Vagina (tissue), 2 donors: Measurements from ENCODE around the gene GCH1. TPM values are rescaled to one million over a fixed set of nuclear protein-coding genes. Genes with fewer than 3 reads are reported as not detected.

Source experiments
- DNase-seq, 2 donors: peaks; one replicate each; pipeline ENCODE4 v3.0.0-alpha.2; 2017; ENCODE audit errors: extremely low spot score in 2 of 2
- H3K27ac ChIP-seq: fragments of 200-600 bp; sonication (generic); one replicate; pipeline ENCODE4 v1.5.1; 2019
- H3K27me3 ChIP-seq: fragments of 200-600 bp; sonication (generic); one replicate; pipeline ENCODE4 v1.5.1; 2019
- H3K36me3 ChIP-seq, 2 donors: fragments of 200-600 bp; sonication (generic); one replicate each; pipeline ENCODE4 v1.5.1; 2017 to 2019
- H3K4me1 ChIP-seq: fragments of 200-600 bp; sonication (generic); one replicate; pipeline ENCODE4 v1.5.1; 2019
- H3K4me3 ChIP-seq, 2 donors: fragments of 200-600 bp; sonication (generic); 1 replicate in 1 of 2; 2 replicates in 1 of 2; pipeline ENCODE4 v1.5.1; 2016 to 2019
- H3K9me3 ChIP-seq: fragments of 200-600 bp; sonication (generic); one replicate; pipeline ENCODE4 v1.5.1; 2019
- POLR2A ChIP-seq, 2 donors: fragments of 450-650 bp; IDR thresholded peaks; one replicate each; pipeline ENCODE4 v1.6.1; 2017; ENCODE audit warnings: antibody characterized with exemption in 2 of 2, mild to moderate bottlenecking in 2 of 2, moderate library complexity in 2 of 2
- POLR2AphosphoS5 ChIP-seq, 2 donors: sonication (generic); formaldehyde crosslinking; IDR thresholded peaks; one replicate each; pipeline ENCODE4 v1.9.0; 2017; ENCODE audit warnings: antibody characterized with exemption in 2 of 2, mild to moderate bottlenecking in 2 of 2, low read depth in 1 of 2; ENCODE audit not compliant: insufficient read depth in 1 of 2
- intact Hi-C: fragments of 100-400 bp; cut with DNase I; formaldehyde crosslinking; loops from one replicate; pipeline ENCODE4 v1.15.1; 2023
- total RNA-seq: library from RNA; depleted of rRNA; stranded (reverse); fragments of >200 nt; gene quantifications from one replicate; pipeline ENCODE4 v1.2.3, GENCODE V29; 2016
- TF ChIP-seq, protein P1 (sequence below), 3 experiments: fragments of 450-650 bp in 2 of 3; fragments of 200-600 bp in 1 of 3; sonication (generic) in 1 of 3; IDR thresholded peaks; one replicate each; pipeline ENCODE4 v1.5.1; 2017 to 2019; ENCODE audit warnings: antibody characterized with exemption in 3 of 3, mild to moderate bottlenecking in 2 of 3, moderate library complexity in 2 of 3

GCH1 gene
- total RNA-seq, 1 donor from 2014 or later, result 22.1 TPM

GRCh38 chr14:54837508-54838149, 65.0 kb downstream of the GCH1 start:
- TF ChIP-seq POLR2AphosphoS5 (IDR thresholded peaks at IDR 0.05; ENCODE audit: insufficient read depth in 1 of 2, low read depth in 1 of 2) (no peak), POLR2A (IDR thresholded peaks at IDR 0.05) (no peak)
- TF ChIP-seq, protein P1, sequence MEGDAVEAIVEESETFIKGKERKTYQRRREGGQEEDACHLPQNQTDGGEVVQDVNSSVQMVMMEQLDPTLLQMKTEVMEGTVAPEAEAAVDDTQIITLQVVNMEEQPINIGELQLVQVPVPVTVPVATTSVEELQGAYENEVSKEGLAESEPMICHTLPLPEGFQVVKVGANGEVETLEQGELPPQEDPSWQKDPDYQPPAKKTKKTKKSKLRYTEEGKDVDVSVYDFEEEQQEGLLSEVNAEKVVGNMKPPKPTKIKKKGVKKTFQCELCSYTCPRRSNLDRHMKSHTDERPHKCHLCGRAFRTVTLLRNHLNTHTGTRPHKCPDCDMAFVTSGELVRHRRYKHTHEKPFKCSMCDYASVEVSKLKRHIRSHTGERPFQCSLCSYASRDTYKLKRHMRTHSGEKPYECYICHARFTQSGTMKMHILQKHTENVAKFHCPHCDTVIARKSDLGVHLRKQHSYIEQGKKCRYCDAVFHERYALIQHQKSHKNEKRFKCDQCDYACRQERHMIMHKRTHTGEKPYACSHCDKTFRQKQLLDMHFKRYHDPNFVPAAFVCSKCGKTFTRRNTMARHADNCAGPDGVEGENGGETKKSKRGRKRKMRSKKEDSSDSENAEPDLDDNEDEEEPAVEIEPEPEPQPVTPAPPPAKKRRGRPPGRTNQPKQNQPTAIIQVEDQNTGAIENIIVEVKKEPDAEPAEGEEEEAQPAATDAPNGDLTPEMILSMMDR (IDR thresholded peaks at IDR 0.05), result no peak
- no peaks in the 10 kb centered on the region for H3K36me3 ChIP-seq
- no peak overlapping the region for H3K4me3 ChIP-seq
- no peak overlapping the region for H3K27ac ChIP-seq
- no peaks in the 10 kb centered on the region for H3K27me3 ChIP-seq
- intact Hi-C loops, result no loop called here
- no peaks in the 10 kb centered on the region for H3K9me3 ChIP-seq
- H3K4me1 ChIP-seq, result no peaks in the 10 kb centered on the region
- DNase-seq, result no peak

DNA sequence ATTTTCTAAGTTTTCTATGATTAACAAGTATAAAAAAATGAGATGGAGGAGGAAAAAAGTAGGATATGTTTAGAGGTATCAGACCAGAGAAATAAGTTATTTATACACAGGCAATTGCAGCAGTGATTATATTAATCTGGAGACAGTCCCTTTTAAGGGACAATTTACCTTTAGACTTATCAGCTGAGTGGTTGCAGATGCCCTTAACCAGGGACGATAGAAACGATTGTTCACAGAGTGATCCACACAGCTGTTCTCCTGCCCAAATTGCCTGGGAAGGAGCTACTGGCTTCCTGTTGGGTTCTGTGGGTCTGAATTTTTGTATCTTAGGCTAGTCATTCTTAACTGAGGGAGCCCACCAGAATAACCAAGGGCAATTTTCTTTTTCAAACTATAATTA, 66.4 kb downstream of the GCH1 start:
- Histone ChIP-seq H3K4me3 (no peak overlapping the region), H3K27ac (no peak overlapping the region), H3K27me3 (no peaks in the 10 kb centered on the region), H3K36me3 (no peaks in the 10 kb centered on the region), H3K9me3 (no peaks in the 10 kb centered on the region), H3K4me1 (no peaks in the 10 kb centered on the region)
- TF ChIP-seq POLR2A (IDR thresholded peaks at IDR 0.05) (no peak), POLR2AphosphoS5 (IDR thresholded peaks at IDR 0.05; ENCODE audit: insufficient read depth in 1 of 2, low read depth in 1 of 2) (no peak)
- TF ChIP-seq, protein P1 (IDR thresholded peaks at IDR 0.05), result no peak
- no peak for DNase-seq
- intact Hi-C loops, result no loop called here

- intact Hi-C loops, result no loop called here
- Histone ChIP-seq H3K4me3 (no peak overlapping the region), H3K27ac (no peak overlapping the region), H3K27me3 (no peaks in the 10 kb centered on the region), H3K9me3 (no peaks in the 10 kb centered on the region), H3K4me1 (no peaks in the 10 kb centered on the region), H3K36me3 (no peaks in the 10 kb centered on the region)
- DNase-seq, result no peak
- TF ChIP-seq, protein P1 (IDR thresholded peaks at IDR 0.05), result no peak
- TF ChIP-seq POLR2A (IDR thresholded peaks at IDR 0.05) (no peak), POLR2AphosphoS5 (IDR thresholded peaks at IDR 0.05; ENCODE audit: insufficient read depth in 1 of 2, low read depth in 1 of 2) (no peak)
Observed at GRCh38 chr14:54834727-54835126, 67.9 kb downstream of the GCH1 start.

- no peak for DNase-seq
- intact Hi-C loops, result no loop called here
- H3K9me3 ChIP-seq, result no peaks in the 10 kb centered on the region
- no peaks in the 10 kb centered on the region for H3K27me3 ChIP-seq
- H3K27ac ChIP-seq, result no peak overlapping the region
- H3K36me3 ChIP-seq, result no peaks in the 10 kb centered on the region
- TF ChIP-seq POLR2A (IDR thresholded peaks at IDR 0.05) (no peak), POLR2AphosphoS5 (IDR thresholded peaks at IDR 0.05; ENCODE audit: insufficient read depth in 1 of 2, low read depth in 1 of 2) (no peak)
- TF ChIP-seq, protein P1 (IDR thresholded peaks at IDR 0.05), result no peak
- no peaks in the 10 kb centered on the region for H3K4me1 ChIP-seq
- no peak overlapping the region for H3K4me3 ChIP-seq
Observed at GRCh38 chr14:54834081-54834480, 68.5 kb downstream of the GCH1 start.

DNA sequence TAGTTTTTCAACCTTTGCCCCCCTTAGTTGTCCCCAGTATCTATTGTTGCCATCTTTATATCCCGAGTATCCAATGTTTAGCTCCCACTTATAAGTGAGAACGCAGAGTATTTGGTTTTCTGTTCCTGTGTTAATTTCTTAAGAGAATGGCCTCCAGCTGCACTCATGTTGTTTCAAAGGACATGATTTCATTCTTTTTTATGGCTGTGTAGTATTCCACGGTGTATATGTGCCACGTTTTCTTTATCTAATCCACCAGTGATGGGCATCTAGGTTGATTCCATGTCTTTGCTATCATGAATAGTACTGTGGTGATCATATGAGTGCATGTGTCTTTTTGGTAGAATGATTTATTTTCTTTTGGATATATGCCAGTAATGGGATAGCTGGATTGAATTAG, 72.0 kb downstream of the GCH1 start:
- no peak overlapping the region for H3K27ac ChIP-seq
- no peak for TF ChIP-seq POLR2A (IDR thresholded peaks at IDR 0.05)
- no peak for TF ChIP-seq POLR2AphosphoS5 (IDR thresholded peaks at IDR 0.05; ENCODE audit: insufficient read depth in 1 of 2, low read depth in 1 of 2)
- TF ChIP-seq, protein P1 (IDR thresholded peaks at IDR 0.05), result no peak
- H3K4me1 ChIP-seq, result no peaks in the 10 kb centered on the region
- H3K27me3 ChIP-seq, result no peaks in the 10 kb centered on the region
- DNase-seq, result no peak
- H3K4me3 ChIP-seq, result no peak overlapping the region
- no peaks in the 10 kb centered on the region for H3K36me3 ChIP-seq
- intact Hi-C loops, result no loop called here
- H3K9me3 ChIP-seq, result no peaks in the 10 kb centered on the region
